ENCODE results near the gene TANGO6. TPM values are rescaled to one million over a fixed set of nuclear protein-coding genes. Genes with fewer than 3 reads are reported as not detected.

TANGO6 gene
- total RNA-seq, 2 donors from 2014 or later = 9.6 to 22.7 TPM

- intact Hi-C loops (cut with DNase I) = no loop called here
- 68 to 71% methylated on average over 3 of the region's 3 CpGs for WGBS, 2 donors
- Histone ChIP-seq H3K9me3 (no peaks in the 10 kb centered on the region), H3K36me3 (replicated peaks in 1 of 2; ENCODE audit: insufficient read depth in 1 of 2, low read depth in 2 of 2) (no peaks in the 10 kb centered on the region), H3K27me3 (no peaks in the 10 kb centered on the region), H3K27ac (no peak overlapping the region), H3K4me3 (no peak overlapping the region), H3K4me1 (no peaks in the 10 kb centered on the region)
- no peak for ATAC-seq
- no peak for TF ChIP-seq POLR2A (IDR thresholded peaks at IDR 0.05)
- no peak for TF ChIP-seq CTCF (IDR thresholded peaks at IDR 0.05)
- no peak for DNase-seq
These were observed 227.7 kb downstream of the TANGO6 start for GRCh38 chr16:69071036-69071435.

GRCh38 chr16:69072640-69072974, 229.3 kb downstream of the TANGO6 start:
- Histone ChIP-seq H3K4me1 (no peaks in the 10 kb centered on the region), H3K27ac (no peak overlapping the region), H3K36me3 (replicated peaks in 1 of 2; ENCODE audit: insufficient read depth in 1 of 2, low read depth in 2 of 2) (no peaks in the 10 kb centered on the region), H3K27me3 (no peaks in the 10 kb centered on the region), H3K9me3 (no peaks in the 10 kb centered on the region), H3K4me3 (no peak overlapping the region)
- WGBS, 2 donors = 77 to 92% methylated on average over 2 of the region's 2 CpGs
- TF ChIP-seq POLR2A (IDR thresholded peaks at IDR 0.05) = no peak
- TF ChIP-seq CTCF (IDR thresholded peaks at IDR 0.05) = no peak
- DNase-seq (no peak), ATAC-seq (no peak)
- intact Hi-C loops (cut with DNase I) = no loop called here

GRCh38 chr16:69073181-69073702, 229.9 kb downstream of the TANGO6 start:
- no peak overlapping the region for H3K27ac ChIP-seq
- no peak for ATAC-seq
- intact Hi-C loops (cut with DNase I) = no loop called here
- DNase-seq = no peak
- H3K36me3 ChIP-seq (replicated peaks in 1 of 2; ENCODE audit: insufficient read depth in 1 of 2, low read depth in 2 of 2) = no peaks in the 10 kb centered on the region
- H3K4me1 ChIP-seq = no peaks in the 10 kb centered on the region
- no peak for TF ChIP-seq CTCF (IDR thresholded peaks at IDR 0.05)
- no peak for TF ChIP-seq POLR2A (IDR thresholded peaks at IDR 0.05)
- H3K27me3 ChIP-seq = no peaks in the 10 kb centered on the region
- H3K9me3 ChIP-seq = no peaks in the 10 kb centered on the region
- 94 to 100% methylated on average over 3 to 10 of the region's 10 CpGs for WGBS, 2 donors
- no peak overlapping the region for H3K4me3 ChIP-seq

- TF ChIP-seq CTCF (IDR thresholded peaks at IDR 0.05) (no peak), POLR2A (IDR thresholded peaks at IDR 0.05) (no peak)
- H3K4me1 ChIP-seq = no peaks in the 10 kb centered on the region
- H3K4me3 ChIP-seq = no peak overlapping the region
- ATAC-seq = no peak
- no peaks in the 10 kb centered on the region for H3K36me3 ChIP-seq (replicated peaks in 1 of 2; ENCODE audit: insufficient read depth in 1 of 2, low read depth in 2 of 2)
- no peaks in the 10 kb centered on the region for H3K9me3 ChIP-seq
- no peak for DNase-seq
- H3K27me3 ChIP-seq = no peaks in the 10 kb centered on the region
- WGBS, 2 donors = 84 to 100% methylated on average over 4 of the region's 4 CpGs
- no peak overlapping the region for H3K27ac ChIP-seq
- intact Hi-C loops (cut with DNase I) = no loop called here
These were observed 233.9 kb downstream of the TANGO6 start for GRCh38 chr16:69077251-69077650.

GRCh38 chr16:69078073-69078472, 234.7 kb downstream of the TANGO6 start:
- ATAC-seq (no peak), DNase-seq (no peak)
- WGBS, 2 donors = 88 to 89% methylated on average over 7 of the region's 7 CpGs
- Histone ChIP-seq H3K27me3 (no peaks in the 10 kb centered on the region), H3K27ac (no peak overlapping the region), H3K4me1 (no peaks in the 10 kb centered on the region), H3K36me3 (replicated peaks in 1 of 2; ENCODE audit: insufficient read depth in 1 of 2, low read depth in 2 of 2) (no peaks in the 10 kb centered on the region), H3K9me3 (no peaks in the 10 kb centered on the region), H3K4me3 (no peak overlapping the region)
- TF ChIP-seq CTCF (IDR thresholded peaks at IDR 0.05) = no peak
- no peak for TF ChIP-seq POLR2A (IDR thresholded peaks at IDR 0.05)
- intact Hi-C loops (cut with DNase I) = no loop called here

Data from body of pancreas (tissue), 4 donors.